Thyroid gland (tissue), 4 donors: ENCODE measurements around the gene PALM.

ENCODE experiments used
- CTCF ChIP-seq, 6 experiments: fragments of 200-600 bp in 3 of 6; fragments of 450-650 bp in 3 of 6; sonication (generic) in 3 of 6; IDR thresholded peaks; one replicate each; pipeline ENCODE4 v1.5.1; 2016 to 2019; ENCODE audit warnings: antibody characterized with exemption in 6 of 6, mild to moderate bottlenecking in 2 of 6, inconsistent platforms in 1 of 6, moderate library complexity in 1 of 6
- POLR2A ChIP-seq, 2 donors: fragments of 450-650 bp; IDR thresholded peaks; one replicate each; pipeline ENCODE4 v1.6.1; 2017; ENCODE audit warnings: antibody characterized with exemption in 2 of 2, mild to moderate bottlenecking in 2 of 2, moderate library complexity in 1 of 2

GRCh38 chr19:791007-791566, 82.4 kb downstream of the PALM start:
- TF ChIP-seq CTCF (IDR thresholded peaks at IDR 0.05) (no peak), POLR2A (IDR thresholded peaks at IDR 0.05) (no peak)
